ENCODE data around the gene SUCLA2.

DNA sequence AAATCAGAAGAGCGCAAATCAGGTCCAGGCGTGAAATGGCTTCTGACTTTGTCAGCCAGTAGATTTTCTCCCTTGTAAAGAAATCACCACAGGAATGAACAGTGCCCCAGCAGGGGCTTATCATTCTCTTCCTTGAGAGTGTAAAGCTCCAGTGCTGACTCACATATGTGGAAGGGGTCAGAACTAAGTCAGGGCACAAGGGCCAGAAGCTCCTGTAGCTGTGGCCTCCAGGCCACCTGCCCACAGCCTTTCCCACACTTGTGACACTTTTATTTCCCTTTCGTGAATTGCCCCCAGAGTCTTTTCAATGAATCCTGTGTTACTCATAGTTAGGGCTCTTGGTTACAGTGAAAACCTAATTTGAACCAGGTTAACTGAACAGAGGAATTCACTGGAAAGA is 99.6 kb downstream of the SUCLA2 start:
- TF ChIP-seq, protein P1, sequence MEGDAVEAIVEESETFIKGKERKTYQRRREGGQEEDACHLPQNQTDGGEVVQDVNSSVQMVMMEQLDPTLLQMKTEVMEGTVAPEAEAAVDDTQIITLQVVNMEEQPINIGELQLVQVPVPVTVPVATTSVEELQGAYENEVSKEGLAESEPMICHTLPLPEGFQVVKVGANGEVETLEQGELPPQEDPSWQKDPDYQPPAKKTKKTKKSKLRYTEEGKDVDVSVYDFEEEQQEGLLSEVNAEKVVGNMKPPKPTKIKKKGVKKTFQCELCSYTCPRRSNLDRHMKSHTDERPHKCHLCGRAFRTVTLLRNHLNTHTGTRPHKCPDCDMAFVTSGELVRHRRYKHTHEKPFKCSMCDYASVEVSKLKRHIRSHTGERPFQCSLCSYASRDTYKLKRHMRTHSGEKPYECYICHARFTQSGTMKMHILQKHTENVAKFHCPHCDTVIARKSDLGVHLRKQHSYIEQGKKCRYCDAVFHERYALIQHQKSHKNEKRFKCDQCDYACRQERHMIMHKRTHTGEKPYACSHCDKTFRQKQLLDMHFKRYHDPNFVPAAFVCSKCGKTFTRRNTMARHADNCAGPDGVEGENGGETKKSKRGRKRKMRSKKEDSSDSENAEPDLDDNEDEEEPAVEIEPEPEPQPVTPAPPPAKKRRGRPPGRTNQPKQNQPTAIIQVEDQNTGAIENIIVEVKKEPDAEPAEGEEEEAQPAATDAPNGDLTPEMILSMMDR (IDR thresholded peaks at IDR 0.05; ENCODE audit: poor library complexity) = no peak
- TF ChIP-seq EZH2 (IDR thresholded peaks at IDR 0.05; ENCODE audit: borderline replicate concordance) = no peak

All from hepatocyte (in vitro differentiated cells).